Measurements from ENCODE around the gene HSH2D.

DNA sequence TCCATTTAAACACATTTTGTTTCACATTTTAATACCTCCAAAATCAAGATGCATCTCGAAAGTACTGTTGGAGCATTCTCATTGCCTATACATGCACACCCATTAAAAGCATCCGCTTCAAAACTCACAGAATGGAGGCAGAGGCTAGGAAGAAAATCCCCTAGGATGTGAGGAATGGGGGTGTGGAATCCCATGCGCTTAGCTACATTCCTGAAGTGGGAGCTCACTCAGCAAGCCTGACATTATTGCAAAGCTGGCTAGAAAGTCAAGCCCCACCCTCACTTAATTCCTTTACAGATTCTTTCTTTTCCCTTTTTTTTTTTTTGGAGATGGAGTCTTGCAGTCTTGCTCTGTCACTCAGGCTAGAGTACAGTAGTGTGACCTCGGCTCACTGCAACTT is 37.1 kb downstream of the HSH2D start:
- TF ChIP-seq, protein P1, sequence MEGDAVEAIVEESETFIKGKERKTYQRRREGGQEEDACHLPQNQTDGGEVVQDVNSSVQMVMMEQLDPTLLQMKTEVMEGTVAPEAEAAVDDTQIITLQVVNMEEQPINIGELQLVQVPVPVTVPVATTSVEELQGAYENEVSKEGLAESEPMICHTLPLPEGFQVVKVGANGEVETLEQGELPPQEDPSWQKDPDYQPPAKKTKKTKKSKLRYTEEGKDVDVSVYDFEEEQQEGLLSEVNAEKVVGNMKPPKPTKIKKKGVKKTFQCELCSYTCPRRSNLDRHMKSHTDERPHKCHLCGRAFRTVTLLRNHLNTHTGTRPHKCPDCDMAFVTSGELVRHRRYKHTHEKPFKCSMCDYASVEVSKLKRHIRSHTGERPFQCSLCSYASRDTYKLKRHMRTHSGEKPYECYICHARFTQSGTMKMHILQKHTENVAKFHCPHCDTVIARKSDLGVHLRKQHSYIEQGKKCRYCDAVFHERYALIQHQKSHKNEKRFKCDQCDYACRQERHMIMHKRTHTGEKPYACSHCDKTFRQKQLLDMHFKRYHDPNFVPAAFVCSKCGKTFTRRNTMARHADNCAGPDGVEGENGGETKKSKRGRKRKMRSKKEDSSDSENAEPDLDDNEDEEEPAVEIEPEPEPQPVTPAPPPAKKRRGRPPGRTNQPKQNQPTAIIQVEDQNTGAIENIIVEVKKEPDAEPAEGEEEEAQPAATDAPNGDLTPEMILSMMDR (IDR thresholded peaks at IDR 0.05): no peak
- TF ChIP-seq ZFX (IDR thresholded peaks at IDR 0.05; ENCODE audit: borderline replicate concordance): no peak

Data from 22Rv1 (cell line).